Measurements from ENCODE around the gene TRIM2.

DNA sequence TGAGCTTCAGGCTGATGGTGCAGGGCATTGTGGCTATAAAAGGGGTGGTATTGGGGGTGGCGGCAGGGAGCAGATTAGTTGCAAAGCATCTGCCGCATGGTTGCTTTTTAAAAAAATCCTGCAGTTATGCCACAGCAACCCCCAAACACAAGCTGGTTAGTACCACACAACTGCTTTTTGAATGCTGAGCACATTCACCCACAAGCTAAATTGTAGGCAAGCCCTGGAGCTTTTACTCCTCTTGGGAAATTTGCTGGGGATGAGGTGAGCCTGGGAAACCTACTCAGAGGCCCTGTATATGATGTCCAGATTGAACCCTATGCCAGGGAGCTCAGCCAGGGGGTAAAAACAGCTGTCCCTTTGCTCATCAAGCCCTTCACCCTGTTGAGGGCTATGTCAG, 33.8 kb upstream of the TRIM2 start:
- TF ChIP-seq, protein P1, sequence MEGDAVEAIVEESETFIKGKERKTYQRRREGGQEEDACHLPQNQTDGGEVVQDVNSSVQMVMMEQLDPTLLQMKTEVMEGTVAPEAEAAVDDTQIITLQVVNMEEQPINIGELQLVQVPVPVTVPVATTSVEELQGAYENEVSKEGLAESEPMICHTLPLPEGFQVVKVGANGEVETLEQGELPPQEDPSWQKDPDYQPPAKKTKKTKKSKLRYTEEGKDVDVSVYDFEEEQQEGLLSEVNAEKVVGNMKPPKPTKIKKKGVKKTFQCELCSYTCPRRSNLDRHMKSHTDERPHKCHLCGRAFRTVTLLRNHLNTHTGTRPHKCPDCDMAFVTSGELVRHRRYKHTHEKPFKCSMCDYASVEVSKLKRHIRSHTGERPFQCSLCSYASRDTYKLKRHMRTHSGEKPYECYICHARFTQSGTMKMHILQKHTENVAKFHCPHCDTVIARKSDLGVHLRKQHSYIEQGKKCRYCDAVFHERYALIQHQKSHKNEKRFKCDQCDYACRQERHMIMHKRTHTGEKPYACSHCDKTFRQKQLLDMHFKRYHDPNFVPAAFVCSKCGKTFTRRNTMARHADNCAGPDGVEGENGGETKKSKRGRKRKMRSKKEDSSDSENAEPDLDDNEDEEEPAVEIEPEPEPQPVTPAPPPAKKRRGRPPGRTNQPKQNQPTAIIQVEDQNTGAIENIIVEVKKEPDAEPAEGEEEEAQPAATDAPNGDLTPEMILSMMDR (IDR thresholded peaks at IDR 0.05) = no peak
- no peak for TF ChIP-seq POLR2AphosphoS5 (IDR thresholded peaks at IDR 0.05)

Measured in prostate gland (tissue), 2 donors.